Measurements from ENCODE around the gene ZSCAN1. TPM values are rescaled to one million over a fixed set of nuclear protein-coding genes. Genes with fewer than 3 reads are reported as not detected.
A peak's percentile ranks its signal among the peaks of the same experiment; 100 is the strongest.

ZSCAN1 gene
- total RNA-seq, 1 donor from 2014 or later: 7.7 TPM

DNA sequence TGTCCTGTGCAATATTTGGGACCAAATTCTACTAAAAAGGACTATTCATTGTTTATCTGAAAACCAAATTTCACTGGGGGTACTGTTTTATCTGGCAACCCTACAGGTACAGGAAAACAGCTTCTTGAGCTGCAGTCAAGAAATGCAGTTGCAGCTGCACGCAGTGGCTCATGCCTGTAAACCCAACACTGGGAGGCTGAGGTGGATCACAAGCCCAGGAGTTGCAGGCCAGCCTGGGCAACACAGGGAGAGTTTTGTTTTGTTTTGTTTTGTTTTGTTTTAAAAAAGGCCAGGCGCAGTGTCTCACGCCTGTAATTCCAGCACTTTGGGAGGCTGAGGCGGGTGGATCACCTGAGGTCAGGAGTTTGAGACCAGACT is 11.6 kb upstream of the ZSCAN1 start:
- TF ChIP-seq, protein P1, sequence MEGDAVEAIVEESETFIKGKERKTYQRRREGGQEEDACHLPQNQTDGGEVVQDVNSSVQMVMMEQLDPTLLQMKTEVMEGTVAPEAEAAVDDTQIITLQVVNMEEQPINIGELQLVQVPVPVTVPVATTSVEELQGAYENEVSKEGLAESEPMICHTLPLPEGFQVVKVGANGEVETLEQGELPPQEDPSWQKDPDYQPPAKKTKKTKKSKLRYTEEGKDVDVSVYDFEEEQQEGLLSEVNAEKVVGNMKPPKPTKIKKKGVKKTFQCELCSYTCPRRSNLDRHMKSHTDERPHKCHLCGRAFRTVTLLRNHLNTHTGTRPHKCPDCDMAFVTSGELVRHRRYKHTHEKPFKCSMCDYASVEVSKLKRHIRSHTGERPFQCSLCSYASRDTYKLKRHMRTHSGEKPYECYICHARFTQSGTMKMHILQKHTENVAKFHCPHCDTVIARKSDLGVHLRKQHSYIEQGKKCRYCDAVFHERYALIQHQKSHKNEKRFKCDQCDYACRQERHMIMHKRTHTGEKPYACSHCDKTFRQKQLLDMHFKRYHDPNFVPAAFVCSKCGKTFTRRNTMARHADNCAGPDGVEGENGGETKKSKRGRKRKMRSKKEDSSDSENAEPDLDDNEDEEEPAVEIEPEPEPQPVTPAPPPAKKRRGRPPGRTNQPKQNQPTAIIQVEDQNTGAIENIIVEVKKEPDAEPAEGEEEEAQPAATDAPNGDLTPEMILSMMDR (IDR thresholded peaks at IDR 0.05; ENCODE audit: partially characterized antibody, unreplicated experiment): no peak
- Mint-ChIP-seq H3K4me3 (ENCODE audit: unreplicated experiment) (no peak overlapping the region), H3K4me1 (ENCODE audit: low read depth, unreplicated experiment) (no peaks in the 10 kb centered on the region), H3K27ac (ENCODE audit: unreplicated experiment) (peak overlapping the region; percentile 43), H3K27me3 (ENCODE audit: unreplicated experiment) (peaks cover 4% of the 10 kb centered on the region), H3K9me3 (ENCODE audit: unreplicated experiment) (peaks cover 18% of the 10 kb centered on the region), H3K36me3 (ENCODE audit: unreplicated experiment) (peaks cover 9% of the 10 kb centered on the region)
- DNase-seq: no peak

DNA sequence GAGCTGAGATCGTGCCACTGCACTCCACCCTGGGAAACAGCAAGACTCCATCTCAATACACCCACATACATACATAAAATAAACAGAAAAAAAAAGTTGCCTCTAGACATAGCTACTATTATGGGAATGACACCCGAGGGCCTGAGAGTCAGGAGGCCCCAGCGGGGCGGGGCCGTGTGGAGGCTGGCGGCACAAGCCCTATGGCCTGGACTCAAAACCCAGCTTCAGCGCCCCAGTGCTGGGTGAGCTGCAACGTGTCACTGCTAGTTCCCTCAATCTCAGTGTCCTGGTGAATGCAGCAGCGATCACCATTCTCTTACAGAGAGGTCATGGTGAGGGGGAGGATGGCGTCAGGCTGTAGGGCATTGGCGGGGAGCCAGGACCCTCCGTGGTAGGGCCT is 9.2 kb upstream of the ZSCAN1 start:
- Mint-ChIP-seq H3K36me3 (ENCODE audit: unreplicated experiment) (peaks cover 12% of the 10 kb centered on the region), H3K27me3 (ENCODE audit: unreplicated experiment) (peaks cover 4% of the 10 kb centered on the region), H3K27ac (ENCODE audit: unreplicated experiment) (no peak overlapping the region), H3K4me3 (ENCODE audit: unreplicated experiment) (no peak overlapping the region), H3K4me1 (ENCODE audit: low read depth, unreplicated experiment) (no peaks in the 10 kb centered on the region), H3K9me3 (ENCODE audit: unreplicated experiment) (peaks cover 23% of the 10 kb centered on the region)
- TF ChIP-seq, protein P1 (IDR thresholded peaks at IDR 0.05; ENCODE audit: partially characterized antibody, unreplicated experiment): no peak
- DNase-seq: no peak

DNA sequence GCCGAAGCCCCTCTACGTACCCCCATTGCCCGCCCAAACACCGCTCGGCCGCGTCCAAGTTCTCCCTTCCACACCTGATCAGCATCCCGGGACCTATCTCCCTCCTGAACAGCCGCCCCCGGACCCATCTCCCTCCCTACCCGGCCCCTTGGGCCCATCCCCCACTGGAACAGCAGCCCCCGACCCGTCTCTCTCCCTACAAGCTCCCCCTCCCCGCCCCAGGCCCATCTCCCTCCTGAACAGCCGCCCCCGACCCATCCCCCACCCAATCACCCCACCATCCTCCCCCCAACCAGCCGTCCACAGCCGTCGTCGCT is 610 bp downstream of the ZSCAN1 start:
- Mint-ChIP-seq H3K27ac (ENCODE audit: unreplicated experiment) (no peak overlapping the region), H3K4me1 (ENCODE audit: low read depth, unreplicated experiment) (peaks cover 6% of the 10 kb centered on the region), H3K4me3 (ENCODE audit: unreplicated experiment) (peak overlapping the region; percentile 68), H3K9me3 (ENCODE audit: unreplicated experiment) (peaks cover 8% of the 10 kb centered on the region), H3K36me3 (ENCODE audit: unreplicated experiment) (peaks cover 12% of the 10 kb centered on the region), H3K27me3 (ENCODE audit: unreplicated experiment) (peaks cover 9% of the 10 kb centered on the region)
- TF ChIP-seq, protein P1 (IDR thresholded peaks at IDR 0.05; ENCODE audit: partially characterized antibody, unreplicated experiment): no peak
- peak; percentile 47 for DNase-seq

DNA sequence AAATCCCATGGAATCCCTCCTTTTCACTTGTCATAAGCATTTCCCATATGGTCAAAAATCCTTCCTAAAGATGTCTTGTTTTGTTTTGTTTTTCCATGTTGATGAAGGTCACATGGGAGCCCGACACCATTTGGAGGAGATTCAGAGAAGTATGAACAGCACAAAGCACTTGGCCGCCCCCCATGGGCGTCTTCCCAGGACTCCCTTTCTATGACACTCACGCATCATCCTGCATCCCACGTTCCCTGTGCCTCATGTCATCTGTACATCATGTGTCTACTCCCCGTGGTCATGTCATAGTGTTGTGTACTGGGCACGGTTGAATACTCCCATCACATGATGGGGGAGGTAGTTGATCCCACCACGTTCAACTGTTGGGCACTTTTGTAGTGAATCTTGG is 2.0 kb downstream of the ZSCAN1 start:
- H3K9me3 Mint-ChIP-seq (ENCODE audit: unreplicated experiment): peaks cover 8% of the 10 kb centered on the region
- peak overlapping the region; percentile 47 for H3K4me3 Mint-ChIP-seq (ENCODE audit: unreplicated experiment)
- peak overlapping the region; percentile 8 for H3K27ac Mint-ChIP-seq (ENCODE audit: unreplicated experiment)
- DNase-seq: no peak
- H3K36me3 Mint-ChIP-seq (ENCODE audit: unreplicated experiment): peaks cover 14% of the 10 kb centered on the region
- peaks cover 6% of the 10 kb centered on the region for H3K4me1 Mint-ChIP-seq (ENCODE audit: low read depth, unreplicated experiment)
- peaks cover 6% of the 10 kb centered on the region for H3K27me3 Mint-ChIP-seq (ENCODE audit: unreplicated experiment)
- TF ChIP-seq, protein P1 (IDR thresholded peaks at IDR 0.05; ENCODE audit: partially characterized antibody, unreplicated experiment): no peak

DNA sequence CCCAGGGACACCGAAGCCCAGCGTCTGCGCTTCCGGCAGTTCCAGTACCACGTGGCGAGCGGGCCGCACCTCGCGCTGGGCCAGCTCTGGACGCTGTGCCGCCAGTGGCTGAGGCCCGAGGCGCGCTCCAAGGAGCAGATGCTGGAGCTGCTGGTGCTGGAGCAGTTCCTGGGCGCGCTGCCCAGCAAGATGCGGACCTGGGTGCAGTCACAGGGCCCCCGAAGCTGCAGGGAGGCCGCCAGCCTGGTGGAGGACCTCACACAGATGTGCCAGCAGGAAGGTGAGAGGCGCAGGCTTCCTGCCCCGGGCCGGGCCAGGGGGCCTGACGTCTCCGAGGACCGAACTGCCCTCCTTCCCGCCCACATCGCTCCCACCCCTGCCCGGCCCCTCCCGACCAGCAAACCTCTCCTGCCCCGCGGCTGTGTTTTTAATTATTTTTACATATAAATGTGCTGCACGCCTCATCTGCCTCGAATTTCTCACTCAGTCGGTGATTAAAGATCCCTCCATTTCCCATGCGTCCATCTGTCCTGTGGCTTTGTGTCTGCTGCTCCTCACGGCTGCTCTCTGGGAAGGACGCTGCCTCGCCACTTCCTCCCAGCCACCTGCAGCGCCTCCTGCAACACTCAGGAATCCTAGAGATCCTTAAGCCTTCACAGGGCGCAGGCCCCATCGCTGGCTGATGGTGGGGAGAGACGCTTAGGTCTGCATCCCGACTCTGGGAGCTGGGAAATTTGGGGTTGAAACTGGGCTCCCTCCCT is 4.3 kb downstream of the ZSCAN1 start:
- Mint-ChIP-seq H3K4me3 (ENCODE audit: unreplicated experiment) (peak overlapping the region; percentile 38), H3K27ac (ENCODE audit: unreplicated experiment) (peak overlapping the region; percentile 62), H3K36me3 (ENCODE audit: unreplicated experiment) (peaks cover 16% of the 10 kb centered on the region), H3K27me3 (ENCODE audit: unreplicated experiment) (peaks cover 11% of the 10 kb centered on the region), H3K9me3 (ENCODE audit: unreplicated experiment) (peaks cover 7% of the 10 kb centered on the region), H3K4me1 (ENCODE audit: low read depth, unreplicated experiment) (peaks cover 6% of the 10 kb centered on the region)
- TF ChIP-seq, protein P1 (IDR thresholded peaks at IDR 0.05; ENCODE audit: partially characterized antibody, unreplicated experiment): no peak
- DNase-seq: no peak
